Measurements from ENCODE around the gene CD300LB. TPM values are rescaled to one million over a fixed set of nuclear protein-coding genes. Genes with fewer than 3 reads are reported as not detected.
"Not testable (repeated sequence)": the region's sequence is repeated elsewhere in the genome, so short reads cannot be mapped to it uniquely, and the experiment has no call there.

The CD300LB gene
- under 1 TPM; 0.08 to 0.70 (median 0.56) TPM for polyA plus RNA-seq

GRCh38 chr17:74531231-74531761 is at the start of gene CD300LB:
Gene CD300LB, minus strand, starts transcription at chr17:74531475. Its CDS starts 125 bp downstream, at chr17:74531350.
- 46 to 53% (median 50%) methylated on average over 10 of the region's 10 CpGs for WGBS, 3 donors
- no peak within 1 kb of the TSS for H3K27ac ChIP-seq (ENCODE audit: low read depth, low read length)

- 49 to 63% (median 53%) methylated on average over 7 of the region's 7 CpGs for WGBS, 3 donors
- no peak overlapping the region for H3K27ac ChIP-seq (ENCODE audit: low read depth, low read length)
Measured at GRCh38 chr17:74579900-74580299, 48.6 kb upstream of the CD300LB start.

- H3K27ac ChIP-seq (ENCODE audit: low read depth, low read length) = no peak overlapping the region
- WGBS, 3 donors = 69 to 84% (median 74%) methylated on average over 9 of the region's 9 CpGs
Measured at GRCh38 chr17:74578979-74579378, 47.7 kb upstream of the CD300LB start.

- WGBS, 3 donors = 58 to 72% (median 69%) methylated on average over 5 of the region's 5 CpGs
- H3K27ac ChIP-seq (ENCODE audit: low read depth, low read length) = no peak overlapping the region
Measured at GRCh38 chr17:74574489-74575142, 43.3 kb upstream of the CD300LB start.

GRCh38 chr17:74573635-74574034 is 42.4 kb upstream of the CD300LB start:
- H3K27ac ChIP-seq (ENCODE audit: low read depth, low read length) = not testable (repeated sequence)

GRCh38 chr17:74573169-74573568 is 41.9 kb upstream of the CD300LB start:
- H3K27ac ChIP-seq (ENCODE audit: low read depth, low read length) = no peak overlapping the region
- 79 to 91% (median 83%) methylated on average over 3 of the region's 3 CpGs for WGBS, 3 donors

- H3K27ac ChIP-seq (ENCODE audit: low read depth, low read length) = no peak overlapping the region
- 62 to 82% (median 65%) methylated on average over 4 of the region's 4 CpGs for WGBS, 3 donors
Measured at GRCh38 chr17:74571621-74572270, 40.5 kb upstream of the CD300LB start.

GRCh38 chr17:74569020-74570003 is 38.0 kb upstream of the CD300LB start:
- no peak overlapping the region for H3K27ac ChIP-seq (ENCODE audit: low read depth, low read length)
- 38 to 60% (median 54%) methylated on average over 32 of the region's 32 CpGs for WGBS, 3 donors

GRCh38 chr17:74568106-74568873 is 37.0 kb upstream of the CD300LB start:
- no peak overlapping the region for H3K27ac ChIP-seq (ENCODE audit: low read depth, low read length)
- WGBS, 3 donors = 67 to 79% (median 74%) methylated on average over 4 of the region's 4 CpGs

- WGBS, 3 donors = 63 to 81% (median 66%) methylated on average over 2 of the region's 2 CpGs
Measured at GRCh38 chr17:74567397-74567796, 36.1 kb upstream of the CD300LB start, which contains the start of gene CD300H. Gene CD300H, minus strand, starts transcription at chr17:74567509.

GRCh38 chr17:74566132-74566753 is 35.0 kb upstream of the CD300LB start:
- no peak overlapping the region for H3K27ac ChIP-seq (ENCODE audit: low read depth, low read length)
- WGBS, 3 donors = 28 to 38% (median 35%) methylated on average over 9 of the region's 9 CpGs

More at GRCh38 chr17:74567397-74567796, 36.1 kb upstream of the CD300LB start, which contains the start of gene CD300H:
- no peak within 1 kb of the TSS for H3K27ac ChIP-seq (ENCODE audit: low read depth, low read length)

- H3K27ac ChIP-seq (ENCODE audit: low read depth, low read length) = no peak overlapping the region
- 22 to 48% (median 48%) methylated on average over 5 of the region's 5 CpGs for WGBS, 3 donors
Measured at GRCh38 chr17:74565126-74565525, 33.9 kb upstream of the CD300LB start.

GRCh38 chr17:74563358-74563757 is 32.1 kb upstream of the CD300LB start:
- no peak overlapping the region for H3K27ac ChIP-seq (ENCODE audit: low read depth, low read length)
- 84 to 92% (median 88%) methylated on average over 1 of the region's 1 CpG for WGBS, 3 donors

- WGBS, 3 donors = 38 to 70% (median 66%) methylated on average over 3 of the region's 3 CpGs
- no peak overlapping the region for H3K27ac ChIP-seq (ENCODE audit: low read depth, low read length)
Measured at GRCh38 chr17:74561586-74561985, 30.3 kb upstream of the CD300LB start.

- no peak overlapping the region for H3K27ac ChIP-seq (ENCODE audit: low read depth, low read length)
- 60 to 62% (median 61%) methylated on average over 6 of the region's 6 CpGs for WGBS, 3 donors
Measured at GRCh38 chr17:74558882-74559519, 27.7 kb upstream of the CD300LB start.

GRCh38 chr17:74558402-74558801 is 27.1 kb upstream of the CD300LB start:
- H3K27ac ChIP-seq (ENCODE audit: low read depth, low read length) = not testable (repeated sequence)
- 64 to 88% (median 75%) methylated on average over 4 of the region's 4 CpGs for WGBS, 3 donors

GRCh38 chr17:74555427-74555940 is 24.2 kb upstream of the CD300LB start:
- no peak overlapping the region for H3K27ac ChIP-seq (ENCODE audit: low read depth, low read length)
- WGBS, 3 donors = 57 to 72% (median 60%) methylated on average over 7 of the region's 7 CpGs

Data from adipose tissue (tissue), 3 donors.